Peyer's patch (tissue), 4 donors: Measurements from ENCODE around the gene ERCC2. TPM values are rescaled to one million over a fixed set of nuclear protein-coding genes. Genes with fewer than 3 reads are reported as not detected.

Experiments used
- DNase-seq, 3 donors: peaks; one replicate each; pipeline ENCODE4 v3.0.0-alpha.2; 2017 to 2019
- H3K27ac ChIP-seq, 4 donors: fragments of 200-600 bp; sonication (generic); one replicate each; pipeline ENCODE4 v1.5.1; 2016 to 2019
- H3K27me3 ChIP-seq, 2 donors: fragments of 200-600 bp; sonication (generic); one replicate each; pipeline ENCODE4 v1.5.1; 2019
- H3K36me3 ChIP-seq, 3 donors: fragments of 200-600 bp; sonication (generic); one replicate each; pipeline ENCODE4 v1.5.1; 2016 to 2019
- H3K4me1 ChIP-seq, 4 donors: fragments of 200-600 bp; sonication (generic); one replicate each; pipeline ENCODE4 v1.5.1; 2016 to 2019
- H3K4me3 ChIP-seq, 4 donors: fragments of 200-600 bp; sonication (generic); 1 replicate in 3 of 4; 2 replicates in 1 of 4; pipeline ENCODE4 v1.5.1; 2016 to 2019; ENCODE audit warnings: mild to moderate bottlenecking in 1 of 4
- H3K9me3 ChIP-seq, 4 donors: fragments of 200-600 bp; sonication (generic); one replicate each; pipeline ENCODE4 v1.5.1; 2016 to 2019; ENCODE audit warnings: mild to moderate bottlenecking in 1 of 4
- POLR2A ChIP-seq, 2 donors: fragments of 450-650 bp; IDR thresholded peaks; one replicate each; pipeline ENCODE4 v1.5.1; 2017; ENCODE audit warnings: antibody characterized with exemption in 2 of 2, mild to moderate bottlenecking in 2 of 2, moderate library complexity in 2 of 2
- total RNA-seq, 4 donors: library from RNA; depleted of rRNA; stranded (reverse); fragments of >200 nt; gene quantifications; one replicate each; pipeline ENCODE4 v1.1.0, GENCODE V29; 2016
- TF ChIP-seq, protein P1 (sequence below), 6 experiments: fragments of 450-650 bp in 4 of 6; fragments of 200-600 bp in 2 of 6; sonication (generic) in 1 of 6; IDR thresholded peaks; one replicate each; pipeline ENCODE4 v1.5.1; 2017 to 2019; ENCODE audit warnings: antibody characterized with exemption in 6 of 6, mild to moderate bottlenecking in 3 of 6, moderate library complexity in 1 of 6

The ERCC2 gene
- total RNA-seq, 4 donors from 2014 or later = 12.3 to 23.9 (median 14.3) TPM

DNA sequence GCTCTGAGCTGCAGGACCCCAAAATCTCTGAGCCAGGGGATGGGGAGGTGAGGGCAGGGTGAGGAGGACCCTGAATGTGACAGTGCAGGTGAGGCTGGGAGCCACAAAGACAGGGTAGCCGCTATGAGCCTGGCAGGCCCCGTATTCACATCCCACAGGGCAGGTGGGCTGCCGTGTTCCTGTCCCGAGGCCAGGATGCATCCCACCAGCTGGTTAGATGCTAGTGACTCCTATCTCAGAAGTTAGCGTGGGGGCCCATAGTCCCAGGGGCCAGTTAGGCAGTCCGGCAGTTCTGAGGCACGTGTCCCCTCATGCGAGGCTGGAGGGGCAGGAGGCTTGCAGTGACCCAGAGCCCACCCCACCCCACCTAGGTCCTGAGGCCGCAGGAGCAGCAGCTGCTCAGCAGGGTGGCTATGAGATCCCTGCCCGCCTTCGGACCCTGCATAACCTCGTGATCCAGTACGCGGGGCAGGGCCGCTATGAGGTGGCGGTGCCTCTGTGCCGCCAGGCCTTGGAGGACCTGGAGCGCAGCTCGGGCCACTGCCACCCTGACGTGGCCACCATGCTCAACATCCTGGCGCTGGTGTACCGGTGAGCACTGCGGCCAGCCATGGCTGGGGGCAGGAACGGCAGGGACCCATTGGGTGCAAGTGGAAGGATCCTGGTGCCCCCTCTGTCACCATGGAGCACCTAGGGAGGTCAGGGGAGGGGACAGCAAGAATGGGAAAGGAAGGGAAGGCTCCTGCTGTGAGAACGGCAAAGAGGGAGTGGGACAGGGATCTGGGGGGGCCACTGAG is 22.6 kb downstream of the ERCC2 start:
- DNase-seq = no peak
- H3K4me1 ChIP-seq = no peaks in the 10 kb centered on the region
- TF ChIP-seq, protein P1, sequence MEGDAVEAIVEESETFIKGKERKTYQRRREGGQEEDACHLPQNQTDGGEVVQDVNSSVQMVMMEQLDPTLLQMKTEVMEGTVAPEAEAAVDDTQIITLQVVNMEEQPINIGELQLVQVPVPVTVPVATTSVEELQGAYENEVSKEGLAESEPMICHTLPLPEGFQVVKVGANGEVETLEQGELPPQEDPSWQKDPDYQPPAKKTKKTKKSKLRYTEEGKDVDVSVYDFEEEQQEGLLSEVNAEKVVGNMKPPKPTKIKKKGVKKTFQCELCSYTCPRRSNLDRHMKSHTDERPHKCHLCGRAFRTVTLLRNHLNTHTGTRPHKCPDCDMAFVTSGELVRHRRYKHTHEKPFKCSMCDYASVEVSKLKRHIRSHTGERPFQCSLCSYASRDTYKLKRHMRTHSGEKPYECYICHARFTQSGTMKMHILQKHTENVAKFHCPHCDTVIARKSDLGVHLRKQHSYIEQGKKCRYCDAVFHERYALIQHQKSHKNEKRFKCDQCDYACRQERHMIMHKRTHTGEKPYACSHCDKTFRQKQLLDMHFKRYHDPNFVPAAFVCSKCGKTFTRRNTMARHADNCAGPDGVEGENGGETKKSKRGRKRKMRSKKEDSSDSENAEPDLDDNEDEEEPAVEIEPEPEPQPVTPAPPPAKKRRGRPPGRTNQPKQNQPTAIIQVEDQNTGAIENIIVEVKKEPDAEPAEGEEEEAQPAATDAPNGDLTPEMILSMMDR (IDR thresholded peaks at IDR 0.05) = no peak
- no peak for TF ChIP-seq POLR2A (IDR thresholded peaks at IDR 0.05)
- H3K36me3 ChIP-seq = peaks cover 0 to 13% (median 0%) of the 10 kb centered on the region in 3 donors
- H3K4me3 ChIP-seq = no peak overlapping the region
- no peaks in the 10 kb centered on the region for H3K27me3 ChIP-seq
- no peak overlapping the region for H3K27ac ChIP-seq
- H3K9me3 ChIP-seq = no peaks in the 10 kb centered on the region

DNA sequence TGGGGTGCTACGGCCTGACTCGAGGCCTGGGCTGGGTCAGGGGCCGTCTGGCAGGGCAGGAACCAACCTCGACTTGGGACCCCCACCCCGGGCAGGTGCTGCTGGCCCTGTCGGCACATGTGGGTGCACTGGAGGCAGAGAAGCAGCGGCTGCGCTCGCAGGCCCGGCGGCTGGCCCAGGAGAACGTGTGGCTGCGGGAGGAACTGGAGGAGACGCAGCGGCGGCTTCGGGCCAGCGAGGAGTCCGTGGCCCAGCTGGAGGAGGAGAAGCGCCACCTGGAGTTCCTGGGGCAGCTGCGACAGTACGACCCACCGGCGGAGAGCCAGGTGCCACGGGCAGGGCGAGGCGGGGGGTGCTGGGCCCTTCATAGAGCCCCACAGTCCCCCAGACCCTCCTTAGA is 23.9 kb downstream of the ERCC2 start:
- no peaks in the 10 kb centered on the region for H3K27me3 ChIP-seq
- H3K4me3 ChIP-seq = no peak overlapping the region
- H3K27ac ChIP-seq = no peak overlapping the region
- no peaks in the 10 kb centered on the region for H3K4me1 ChIP-seq
- DNase-seq = peak in 1 of 3 donors; percentile 46
- no peaks in the 10 kb centered on the region for H3K9me3 ChIP-seq
- peaks cover 0 to 4% (median 0%) of the 10 kb centered on the region in 3 donors for H3K36me3 ChIP-seq
- TF ChIP-seq, protein P1 (IDR thresholded peaks at IDR 0.05) = no peak
- TF ChIP-seq POLR2A (IDR thresholded peaks at IDR 0.05) = no peak

- no peak for TF ChIP-seq POLR2A (IDR thresholded peaks at IDR 0.05)
- TF ChIP-seq, protein P1 (IDR thresholded peaks at IDR 0.05) = no peak
- Histone ChIP-seq H3K36me3 (no peaks in the 10 kb centered on the region), H3K9me3 (no peaks in the 10 kb centered on the region), H3K4me3 (no peak overlapping the region), H3K27me3 (peaks cover 0 to 5% of the 10 kb centered on the region in 2 donors), H3K27ac (no peak overlapping the region), H3K4me1 (peaks cover 0 to 6% (median 3%) of the 10 kb centered on the region in 4 donors)
- DNase-seq = no peak
These were observed 24.9 kb downstream of the ERCC2 start for GRCh38 chr19:45345506-45345860.

- Histone ChIP-seq H3K4me1 (peaks cover 0 to 9% (median 4%) of the 10 kb centered on the region in 4 donors), H3K27me3 (peaks cover under 1 to 7% of the 10 kb centered on the region in 2 donors)
These were observed 25.5 kb downstream of the ERCC2 start for GRCh38 chr19:45344621-45345505.

DNA sequence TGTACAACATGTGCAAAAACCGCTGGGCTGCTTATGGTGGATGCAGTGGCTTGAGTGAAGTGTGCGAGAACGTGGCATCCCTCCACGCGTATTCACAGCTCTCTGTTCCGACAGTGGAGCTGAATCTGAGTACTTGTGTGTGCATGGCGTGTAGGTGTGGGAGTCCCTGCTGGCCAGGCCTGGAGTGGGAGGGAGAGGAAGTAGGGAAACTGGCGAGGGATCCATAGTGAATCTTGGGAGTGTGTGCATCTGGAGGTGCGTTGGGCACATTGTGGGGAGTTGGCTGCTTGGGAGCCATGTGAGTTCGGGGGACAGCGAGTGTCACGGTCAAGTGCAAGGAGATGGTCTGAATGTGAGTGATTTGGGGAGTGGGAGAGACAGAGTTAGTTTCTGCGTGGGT is 27.5 kb downstream of the ERCC2 start:
- H3K27ac ChIP-seq = no peak overlapping the region
- no peak overlapping the region for H3K4me3 ChIP-seq
- peaks cover 3 to 7% of the 10 kb centered on the region in 2 donors for H3K27me3 ChIP-seq
- no peaks in the 10 kb centered on the region for H3K9me3 ChIP-seq
- peaks cover 0 to 9% (median 4%) of the 10 kb centered on the region in 4 donors for H3K4me1 ChIP-seq
- no peak for TF ChIP-seq POLR2A (IDR thresholded peaks at IDR 0.05)
- TF ChIP-seq, protein P1 (IDR thresholded peaks at IDR 0.05) = no peak
- no peaks in the 10 kb centered on the region for H3K36me3 ChIP-seq
- DNase-seq = no peak

More at GRCh38 chr19:45344621-45345505, 25.5 kb downstream of the ERCC2 start:
- TF ChIP-seq, protein P1 (IDR thresholded peaks at IDR 0.05) = no peak
- TF ChIP-seq POLR2A (IDR thresholded peaks at IDR 0.05) = no peak
- H3K36me3 ChIP-seq = no peaks in the 10 kb centered on the region
- no peak for DNase-seq
- no peak overlapping the region for H3K4me3 ChIP-seq
- no peak overlapping the region for H3K27ac ChIP-seq
- H3K9me3 ChIP-seq = no peaks in the 10 kb centered on the region
